GM18499 (cell line): ENCODE results near the gene CCAR1.
"Not testable (repeated sequence)": the region's sequence is repeated elsewhere in the genome, so short reads cannot be mapped to it uniquely, and the experiment has no call there.

Source experiments
- ATAC-seq: cut with Tn5 transposase; IDR thresholded peaks from one replicate; pipeline ENCODE4 v1.9.1; 2021; ENCODE audit warnings: moderate number of reproducible peaks; ENCODE audit not compliant: insufficient read depth, unreplicated experiment

Gene CCAR1

DNA sequence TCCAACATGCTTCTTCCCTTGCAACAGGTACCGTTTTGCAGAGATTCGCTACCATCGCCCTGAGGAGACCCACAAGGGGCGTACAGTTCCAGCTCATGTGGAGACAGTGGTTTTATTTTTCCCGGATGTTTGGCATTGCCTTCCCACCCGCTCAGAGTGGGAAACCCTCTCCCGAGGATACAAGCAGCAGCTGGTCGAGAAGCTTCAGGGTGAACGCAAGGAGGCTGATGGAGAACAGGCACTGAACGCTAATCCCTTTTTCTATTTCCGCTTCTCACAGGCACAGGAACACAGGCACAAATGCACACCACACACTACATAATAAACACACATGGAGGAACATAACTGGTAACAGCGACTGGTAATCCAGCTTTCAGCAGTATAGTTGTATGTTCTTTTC, 35.2 kb downstream of the CCAR1 start:
- ATAC-seq: no peak

GRCh38 chr10:68756766-68757165, 35.7 kb downstream of the CCAR1 start:
- ATAC-seq: no peak

- no peak for ATAC-seq
Measured at GRCh38 chr10:68759223-68759863, 38.3 kb downstream of the CCAR1 start.

GRCh38 chr10:68759967-68760366, 38.9 kb downstream of the CCAR1 start:
- no peak for ATAC-seq

- not testable (repeated sequence) for ATAC-seq
Measured at GRCh38 chr10:68767407-68767806, 46.4 kb downstream of the CCAR1 start.

DNA sequence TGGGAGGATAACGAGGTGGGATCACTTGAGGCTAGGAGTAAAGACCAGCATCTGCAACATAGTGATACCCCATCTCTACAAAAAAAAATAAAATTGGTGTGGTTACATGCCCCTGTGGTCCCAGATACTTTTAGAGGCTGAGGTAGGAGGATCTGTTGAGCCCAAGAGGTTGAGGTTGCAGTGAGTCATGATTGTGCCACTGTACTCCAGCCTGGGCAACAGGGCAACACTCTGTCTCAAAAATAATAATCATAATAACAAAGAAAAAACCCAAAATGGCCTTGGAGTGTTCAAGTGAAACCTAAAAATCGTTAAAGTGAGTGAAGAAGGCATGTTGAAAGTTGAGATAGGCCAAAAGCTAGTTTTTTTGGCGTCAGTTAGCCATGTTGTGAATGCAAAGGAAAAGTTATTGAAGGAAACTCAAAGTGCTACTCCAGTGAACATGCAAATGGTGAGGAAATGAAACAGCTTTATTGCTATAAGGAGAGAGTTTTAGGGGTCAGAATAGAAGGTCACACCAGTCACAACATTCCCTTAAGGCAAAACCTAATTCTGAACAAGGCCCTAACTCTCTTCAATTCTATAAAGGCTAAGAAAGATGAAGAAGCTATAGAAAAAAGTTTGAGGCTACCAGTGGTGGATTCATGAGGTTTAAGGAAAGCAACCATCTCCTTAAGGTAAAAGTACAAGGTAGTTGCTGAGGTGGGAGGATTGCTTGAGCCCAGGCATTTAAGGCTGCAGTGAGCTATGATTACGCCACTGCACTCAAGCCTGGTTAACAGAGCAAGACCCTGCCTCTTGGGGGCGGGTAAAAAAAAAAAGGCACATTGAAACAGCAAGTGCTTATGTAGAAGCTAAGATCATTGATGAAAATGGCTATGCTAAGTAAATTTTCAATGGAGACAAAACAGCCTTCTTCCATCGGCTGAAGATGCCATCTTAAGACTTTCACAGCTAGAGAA, 60.9 kb downstream of the CCAR1 start:
- no peak for ATAC-seq

DNA sequence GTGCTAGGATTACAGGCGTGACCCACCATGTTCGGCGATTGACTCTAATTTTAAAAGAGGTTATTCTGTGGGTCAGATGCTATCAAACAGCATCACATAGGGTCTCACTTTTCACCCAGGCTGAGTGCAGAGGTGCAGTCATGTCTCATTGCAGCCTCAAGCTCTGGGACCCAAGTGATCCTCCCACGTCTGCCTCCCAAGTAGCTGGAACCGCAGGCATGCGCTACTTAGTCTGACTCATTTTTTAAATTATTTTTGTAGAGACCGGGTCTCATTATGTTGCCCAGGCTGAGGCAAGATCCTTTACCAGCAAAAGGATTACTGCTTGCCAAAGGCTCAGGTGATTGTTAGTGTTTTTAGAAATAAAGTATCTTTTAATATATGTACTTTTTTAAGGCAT, 63.4 kb downstream of the CCAR1 start:
- no peak for ATAC-seq

DNA sequence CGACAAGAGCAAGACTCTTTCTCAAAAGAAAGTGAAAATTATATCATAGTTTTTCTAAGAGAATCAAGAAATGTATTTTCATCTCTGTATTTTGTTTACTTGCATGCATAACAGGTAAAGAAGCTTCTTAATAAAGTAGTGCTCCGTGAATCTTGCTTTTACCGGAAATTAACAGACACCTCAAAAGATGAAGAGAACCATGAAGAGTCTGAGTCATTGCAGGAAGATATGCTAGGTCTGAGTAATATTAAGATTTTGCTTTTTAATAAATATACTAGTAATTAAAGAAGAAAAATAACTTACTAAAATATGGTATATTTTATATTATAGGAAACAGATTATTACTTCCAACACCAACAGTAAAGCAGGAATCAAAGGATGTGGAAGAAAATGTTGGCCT, 66.8 kb downstream of the CCAR1 start:
- ATAC-seq: no peak

DNA sequence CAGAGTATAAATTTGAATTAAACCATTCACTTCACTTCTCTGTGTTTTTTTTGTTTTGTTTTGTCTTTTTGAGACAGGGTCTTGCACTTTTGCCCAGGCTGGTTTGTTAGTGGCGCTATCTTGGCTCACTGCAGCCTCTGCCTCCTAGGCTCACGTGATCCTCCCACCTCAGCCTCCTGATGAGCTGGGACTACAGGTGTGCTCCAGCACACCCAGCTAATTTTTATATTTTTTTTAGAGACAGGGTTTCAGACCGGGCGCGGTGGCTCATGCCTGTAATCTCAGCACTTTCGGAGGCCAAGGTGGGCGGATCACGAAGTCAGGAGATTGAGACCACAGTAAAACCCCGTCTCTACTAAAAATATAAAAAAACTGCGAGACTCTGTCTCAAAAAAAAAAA, 69.4 kb downstream of the CCAR1 start:
- ATAC-seq: no peak

GRCh38 chr10:68792115-68792514, 71.1 kb downstream of the CCAR1 start:
- no peak for ATAC-seq

- no peak for ATAC-seq
Measured at GRCh38 chr10:68795886-68796532, 75.0 kb downstream of the CCAR1 start.

DNA sequence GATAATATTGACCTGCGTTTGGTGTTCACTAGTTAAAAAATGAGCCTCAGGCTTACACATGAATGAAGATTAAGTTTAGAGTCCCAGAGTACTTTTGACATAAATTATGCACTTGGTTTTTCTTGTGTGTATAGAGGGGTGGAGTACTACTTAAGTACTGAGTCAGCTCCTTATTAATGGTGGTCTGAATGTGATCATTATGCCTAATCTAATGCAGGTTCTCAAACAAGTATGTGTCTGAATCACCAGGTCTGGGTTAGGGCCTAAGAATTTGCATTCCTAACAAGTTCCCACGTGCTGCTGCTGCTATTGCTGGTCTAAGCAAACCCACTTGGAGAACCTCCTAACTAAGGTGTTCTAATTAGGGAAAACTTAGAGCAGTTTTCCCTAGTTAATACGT, 75.6 kb downstream of the CCAR1 start:
- no peak for ATAC-seq

GRCh38 chr10:68800211-68800610, 79.2 kb downstream of the CCAR1 start:
- no peak for ATAC-seq

DNA sequence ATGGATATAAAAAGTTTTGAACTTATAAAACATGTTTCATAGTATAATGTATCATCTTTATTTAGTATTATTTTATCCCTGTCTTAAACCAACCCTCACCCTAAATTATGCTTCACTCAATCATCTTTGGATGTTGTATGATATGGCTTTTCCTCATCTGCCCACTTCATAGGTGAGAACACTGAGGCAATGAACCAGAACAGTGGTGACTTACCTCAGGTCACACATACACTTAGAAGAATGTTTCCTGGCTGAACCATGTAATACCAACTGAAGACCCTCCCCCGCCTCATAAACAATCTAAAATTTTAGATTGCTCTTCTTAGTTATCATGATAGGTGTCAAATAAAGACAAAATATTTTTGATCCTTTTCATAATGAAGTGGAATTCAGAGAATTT, 83.7 kb downstream of the CCAR1 start:
- no peak for ATAC-seq

DNA sequence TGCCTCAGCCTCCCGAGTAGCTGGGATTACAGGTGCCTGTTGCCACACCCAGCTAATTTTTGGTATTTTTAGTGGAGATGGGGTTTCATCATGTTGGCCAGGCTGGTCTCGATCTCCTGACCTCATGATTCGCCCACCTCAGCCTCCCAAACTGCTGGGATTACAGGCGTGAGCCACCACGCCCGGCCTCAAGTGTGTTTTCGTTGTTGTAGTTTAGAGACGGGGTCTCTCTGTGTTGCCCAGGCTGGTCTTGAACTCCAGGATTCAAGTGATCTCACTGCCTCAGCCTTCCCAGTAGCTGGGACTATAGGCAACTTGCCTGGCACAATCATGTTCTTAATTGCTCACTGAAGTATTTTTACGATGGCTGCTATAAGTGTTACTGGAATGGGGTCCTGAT, 89.8 kb downstream of the CCAR1 start:
- ATAC-seq: not testable (repeated sequence)

DNA sequence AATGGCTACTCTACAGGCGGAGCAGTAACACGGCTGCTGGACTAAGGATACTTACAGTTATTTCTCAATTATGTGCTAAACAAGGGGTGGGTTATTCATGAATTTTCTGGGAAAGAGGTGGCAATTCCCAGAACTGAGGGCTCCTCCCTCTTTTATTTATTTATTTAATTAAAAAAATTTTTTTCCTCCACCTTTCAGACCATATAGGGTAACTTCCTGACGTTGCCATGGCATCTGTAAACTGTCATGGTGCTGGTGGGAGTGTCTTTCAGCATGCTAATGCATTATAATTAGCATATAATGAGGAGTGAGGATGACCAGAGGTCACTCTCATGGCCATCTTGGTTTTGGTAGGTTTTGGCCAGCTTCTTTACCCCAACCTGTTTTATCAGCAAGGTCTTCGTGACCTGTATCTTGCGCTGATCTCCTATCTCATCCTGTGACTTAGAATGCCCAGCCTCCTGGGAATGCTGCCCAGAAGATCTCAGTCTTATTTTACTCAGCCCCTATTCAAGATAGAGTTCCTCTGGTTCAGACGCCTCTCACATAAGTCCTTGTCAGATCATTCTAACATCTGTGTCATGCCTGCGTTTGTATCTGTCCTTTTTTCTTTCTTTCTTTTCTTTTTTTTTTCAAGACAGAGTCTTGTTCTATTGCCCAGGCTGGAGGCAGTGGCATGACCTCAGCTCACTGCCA, 90.4 kb downstream of the CCAR1 start:
- ATAC-seq: no peak

GRCh38 chr10:68812420-68812819, 91.4 kb downstream of the CCAR1 start:
- ATAC-seq: no peak

GRCh38 chr10:68813559-68813958, 92.5 kb downstream of the CCAR1 start:
- no peak for ATAC-seq

DNA sequence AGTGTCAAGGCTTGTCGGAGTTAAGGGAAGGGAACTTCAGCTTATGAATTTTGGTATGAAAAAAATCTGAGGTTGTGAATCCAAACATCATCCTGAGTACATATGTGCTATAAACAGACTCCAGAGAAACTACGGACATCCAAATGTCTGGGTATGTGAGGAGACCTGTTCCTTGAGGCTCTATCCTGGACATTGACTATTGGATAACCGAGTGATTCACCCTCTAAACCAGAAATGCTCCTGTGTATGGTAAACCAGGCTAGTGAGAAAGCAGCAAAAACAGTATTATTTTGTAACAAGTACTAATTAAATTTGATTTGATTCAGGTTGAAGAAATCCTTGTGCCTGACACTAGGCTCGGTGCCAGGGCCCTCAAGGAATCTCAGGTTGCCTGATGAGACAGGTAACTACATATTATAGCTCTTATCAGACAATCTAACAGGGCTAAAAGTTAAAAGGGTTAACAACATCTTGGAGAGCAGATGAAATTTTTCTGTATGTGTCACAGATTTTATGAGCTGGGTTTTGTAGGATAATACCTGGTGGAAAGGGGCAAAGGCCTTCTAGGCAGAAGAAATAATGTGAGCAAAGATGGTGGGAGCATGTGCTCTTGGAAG, 95.9 kb downstream of the CCAR1 start:
- no peak for ATAC-seq

DNA sequence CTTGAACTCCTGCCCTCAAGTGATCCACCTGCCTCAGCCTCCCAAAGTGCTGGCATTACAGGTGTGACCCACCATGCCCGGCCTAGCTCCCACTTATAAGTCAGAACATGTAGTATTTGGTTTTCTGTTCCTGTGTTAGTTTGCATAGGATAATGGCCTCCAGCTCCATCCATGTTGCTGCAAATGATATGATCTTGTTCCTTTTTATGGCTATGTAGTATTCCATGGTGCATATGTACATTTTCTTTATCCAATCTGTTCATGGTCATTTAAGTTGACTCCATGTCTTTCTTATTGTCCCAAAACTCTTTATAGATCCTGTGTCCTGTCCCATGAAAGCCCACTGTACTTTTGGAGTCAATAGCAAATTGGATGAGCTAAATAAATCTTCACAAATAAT, 99.3 kb downstream of the CCAR1 start:
- not testable (repeated sequence) for ATAC-seq
